GM21447 (cell line): ENCODE data around the gene TRIM54.
"Not testable (repeated sequence)": the region's sequence is repeated elsewhere in the genome, so short reads cannot be mapped to it uniquely, and the experiment has no call there.

Experiments
- ATAC-seq: cut with Tn5 transposase; IDR thresholded peaks from one replicate; pipeline ENCODE4 v1.9.1; 2021; ENCODE audit not compliant: unreplicated experiment

TRIM54 gene

DNA sequence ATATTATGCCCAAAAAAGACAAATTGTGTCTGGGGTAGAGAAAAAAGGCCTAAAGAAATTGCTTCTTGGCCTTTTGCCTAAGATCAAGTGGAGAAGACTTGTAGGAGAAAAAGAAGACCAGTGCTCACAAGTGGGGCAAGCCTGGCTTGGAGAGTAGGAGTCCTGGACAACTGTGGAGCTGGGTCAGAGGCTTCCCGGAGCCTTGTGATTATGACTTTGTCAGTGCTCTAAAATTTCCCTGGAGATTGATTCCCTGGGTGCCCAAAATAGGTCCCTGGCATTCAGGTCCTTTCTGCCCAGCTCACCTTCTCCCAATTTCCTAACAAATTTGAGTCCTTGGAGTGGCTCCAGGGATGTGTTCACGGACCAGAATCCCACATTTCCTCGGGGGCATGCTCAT, 787 bp upstream of the TRIM54 start:
- no peak for ATAC-seq

DNA sequence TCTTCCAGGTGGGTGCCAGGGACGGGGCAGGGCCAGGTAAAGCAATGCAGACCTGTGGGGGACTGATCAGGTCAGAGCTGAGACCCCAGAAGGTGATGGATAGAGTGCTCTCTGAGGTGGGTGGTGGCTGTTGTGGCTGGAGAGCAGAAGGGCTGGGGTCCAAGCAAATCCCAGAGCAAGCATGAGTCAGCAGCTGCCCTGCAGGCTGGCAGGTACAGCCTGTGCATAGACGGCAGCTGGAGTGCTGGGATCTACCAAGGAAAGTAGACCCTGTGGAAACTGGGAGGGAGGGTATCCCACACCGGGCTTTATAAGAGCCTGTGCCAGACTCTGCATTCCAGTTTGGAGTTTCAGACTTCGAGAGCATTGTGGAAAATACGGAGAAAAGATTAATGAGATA, 663 bp downstream of the TRIM54 start:
- no peak for ATAC-seq

GRCh38 chr2:27284996-27285395, 2.8 kb downstream of the TRIM54 start:
- ATAC-seq: no peak

- ATAC-seq: no peak
These were observed 3.3 kb downstream of the TRIM54 start for GRCh38 chr2:27285481-27285880.

DNA sequence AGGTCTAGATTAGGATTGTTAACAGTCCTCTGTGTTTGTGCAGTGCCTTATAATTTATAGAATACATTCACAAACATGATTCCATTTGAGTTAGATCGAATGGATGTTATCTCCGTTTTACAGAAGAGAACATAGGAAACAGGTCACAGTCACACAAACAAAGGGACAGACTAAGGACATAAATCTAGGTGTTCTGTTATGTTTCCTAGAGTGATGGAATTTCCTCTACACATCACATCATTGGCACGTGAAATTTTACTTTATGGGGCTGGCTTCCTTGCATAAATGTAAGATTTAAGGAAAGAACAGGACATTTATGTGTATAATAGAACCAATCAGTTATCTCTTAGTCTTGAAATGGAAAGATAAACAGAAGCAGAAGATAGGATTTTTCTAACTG, 6.4 kb downstream of the TRIM54 start:
- no peak for ATAC-seq

DNA sequence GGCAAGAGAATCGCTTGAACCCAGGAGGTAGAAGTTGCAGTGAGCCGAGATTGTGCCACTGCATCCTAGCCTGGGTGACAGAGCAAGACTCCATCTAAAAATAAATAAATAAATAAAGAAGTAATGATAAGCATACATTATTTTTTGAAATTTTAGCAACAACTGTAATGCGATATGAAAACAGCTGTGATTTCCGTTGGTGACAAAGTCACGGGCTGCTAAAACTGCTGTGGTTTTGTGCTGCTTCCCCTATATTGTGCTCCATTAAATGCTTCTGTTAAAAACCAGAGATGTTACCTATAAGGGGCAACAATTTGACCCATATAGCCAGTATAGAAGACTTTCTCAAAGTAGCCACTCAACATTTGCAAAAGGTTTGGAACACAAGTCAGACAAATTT, 8.3 kb downstream of the TRIM54 start:
- ATAC-seq: no peak

GRCh38 chr2:27291865-27292264, 9.6 kb downstream of the TRIM54 start:
- ATAC-seq: no peak

GRCh38 chr2:27294928-27295327, 12.7 kb downstream of the TRIM54 start:
- no peak for ATAC-seq

DNA sequence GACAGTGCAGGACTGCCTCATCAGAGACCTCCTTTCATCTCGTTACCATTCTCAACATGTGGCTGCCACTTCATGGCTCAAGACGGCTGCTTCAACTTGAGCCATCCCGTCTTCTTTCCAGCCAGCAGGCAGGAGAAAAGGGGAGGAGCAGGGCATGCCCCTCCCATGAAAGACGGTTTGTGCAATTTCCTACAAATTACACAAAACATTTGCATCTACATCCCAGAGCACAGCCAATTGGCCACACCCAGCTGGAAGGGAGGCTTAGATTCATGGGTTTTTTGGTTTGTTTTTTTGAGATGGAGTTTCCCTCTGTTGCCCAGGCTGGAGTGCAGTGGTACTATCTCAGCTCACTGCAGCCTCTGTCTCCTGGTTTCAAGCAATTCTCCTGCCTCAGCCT, 14.3 kb downstream of the TRIM54 start:
- ATAC-seq: no peak

DNA sequence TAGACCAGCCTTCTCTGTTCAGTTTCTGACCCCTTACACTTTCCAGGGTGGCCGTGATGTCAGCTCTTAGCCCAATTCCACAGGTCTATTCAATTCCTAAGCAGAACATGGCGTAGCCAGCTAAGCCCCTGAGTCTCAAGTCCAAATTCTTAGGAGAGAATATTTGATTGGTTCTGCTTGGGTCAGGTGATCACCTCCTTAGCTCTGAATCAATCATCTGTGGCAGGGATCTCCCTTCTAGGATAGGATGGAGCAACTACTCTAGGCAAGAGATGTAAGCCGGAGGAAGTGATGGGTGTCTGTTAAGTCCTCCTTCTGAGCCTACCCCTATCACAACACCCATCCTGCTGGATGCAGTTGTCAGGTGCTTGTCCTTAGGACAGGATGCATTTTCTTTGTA, 15.0 kb downstream of the TRIM54 start:
- ATAC-seq: no peak

- no peak for ATAC-seq
These were observed 16.3 kb downstream of the TRIM54 start for GRCh38 chr2:27298391-27299080.

GRCh38 chr2:27300606-27301005, 18.4 kb downstream of the TRIM54 start:
- ATAC-seq: not testable (repeated sequence)

DNA sequence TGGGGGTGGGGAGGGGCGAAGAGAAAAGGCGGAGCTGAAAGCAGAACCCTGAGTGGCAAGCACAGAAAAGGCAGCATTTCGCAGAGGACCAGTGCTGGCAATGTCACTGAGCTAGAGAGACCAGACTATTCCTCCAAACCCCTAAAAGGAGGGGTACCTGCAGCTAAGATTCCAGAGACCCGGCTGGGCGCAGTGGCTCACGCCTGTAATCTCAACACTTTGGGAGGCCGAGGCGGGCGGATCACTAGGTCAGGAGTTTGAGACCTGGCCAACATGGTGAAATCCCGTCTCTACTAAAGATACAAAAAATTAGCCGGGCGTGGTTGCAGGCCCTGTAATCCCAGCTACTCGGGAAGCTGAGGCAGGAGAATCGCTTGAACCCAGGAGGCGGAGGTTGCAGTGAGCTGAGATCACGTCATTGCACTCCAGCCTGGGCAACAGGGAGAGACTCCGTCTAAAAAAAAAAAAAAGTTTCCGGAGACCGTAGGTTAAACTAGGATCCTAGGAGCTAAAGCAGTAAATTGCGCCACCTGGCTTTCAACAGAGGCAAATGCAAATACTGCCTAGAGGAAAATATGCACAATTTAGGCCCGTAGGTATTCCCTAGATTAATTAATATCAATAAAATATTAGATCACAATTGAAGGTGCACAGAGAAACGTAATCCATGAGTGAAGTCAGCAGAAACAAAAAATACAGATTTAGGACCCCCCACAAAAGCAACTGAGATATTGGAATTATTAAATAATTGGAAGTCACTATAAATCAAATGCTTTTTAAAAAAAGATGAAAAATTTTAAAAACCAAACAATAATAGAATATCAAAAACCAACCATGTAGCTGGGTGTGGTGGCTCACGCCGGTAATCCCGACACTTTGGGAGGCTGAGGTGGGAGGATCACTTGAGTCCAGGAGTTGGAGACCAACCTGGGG, 21.1 kb downstream of the TRIM54 start:
- ATAC-seq: no peak

DNA sequence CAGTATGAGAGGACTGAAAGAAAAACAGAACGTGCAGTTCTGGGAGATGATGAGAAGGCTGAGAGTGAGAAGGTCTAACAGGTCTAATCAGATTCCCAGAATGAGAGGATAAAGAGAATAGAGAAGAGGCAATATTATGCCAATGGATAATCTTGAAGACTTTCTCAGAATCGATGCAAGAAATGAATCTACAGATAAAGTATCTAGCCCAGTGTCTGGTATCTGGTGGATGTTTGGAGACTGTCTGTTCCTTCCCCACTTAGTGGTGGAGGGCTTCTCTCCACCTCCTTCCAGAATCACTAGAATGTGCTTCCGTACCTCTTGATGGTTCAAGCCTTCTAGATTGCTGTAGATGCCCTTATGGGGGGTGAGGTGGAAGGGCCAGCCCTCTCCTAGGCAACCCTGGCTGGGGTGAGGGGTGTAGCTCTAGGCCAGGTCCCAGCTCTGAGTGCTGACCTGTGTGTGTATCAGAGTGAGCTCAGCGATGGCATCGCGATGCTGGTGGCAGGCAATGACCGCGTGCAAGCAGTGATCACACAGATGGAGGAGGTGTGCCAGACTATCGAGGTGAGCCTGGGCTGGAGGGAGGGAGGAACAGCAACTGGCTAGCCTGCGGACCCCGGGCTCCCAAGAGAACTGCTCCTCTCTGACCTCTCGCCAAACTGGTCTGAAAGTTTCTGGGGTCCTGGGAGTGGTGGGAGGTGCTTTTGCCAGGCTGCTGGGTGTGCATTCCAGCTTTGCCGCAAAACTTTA, 22.4 kb downstream of the TRIM54 start:
- ATAC-seq: no peak

DNA sequence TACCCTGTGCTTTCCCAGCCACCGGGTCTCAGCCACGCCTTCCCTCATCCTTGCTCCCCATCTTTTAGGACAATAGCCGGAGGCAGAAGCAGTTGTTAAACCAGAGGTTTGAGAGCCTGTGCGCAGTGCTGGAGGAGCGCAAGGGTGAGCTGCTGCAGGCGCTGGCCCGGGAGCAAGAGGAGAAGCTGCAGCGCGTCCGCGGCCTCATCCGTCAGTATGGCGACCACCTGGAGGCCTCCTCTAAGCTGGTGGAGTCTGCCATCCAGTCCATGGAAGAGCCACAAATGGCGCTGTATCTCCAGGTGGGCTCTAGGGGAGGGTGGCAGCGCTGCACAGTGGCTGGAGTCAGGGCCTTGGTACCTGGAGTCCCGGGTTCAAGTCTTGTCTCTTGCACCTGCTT, 23.3 kb downstream of the TRIM54 start:
- ATAC-seq: no peak

DNA sequence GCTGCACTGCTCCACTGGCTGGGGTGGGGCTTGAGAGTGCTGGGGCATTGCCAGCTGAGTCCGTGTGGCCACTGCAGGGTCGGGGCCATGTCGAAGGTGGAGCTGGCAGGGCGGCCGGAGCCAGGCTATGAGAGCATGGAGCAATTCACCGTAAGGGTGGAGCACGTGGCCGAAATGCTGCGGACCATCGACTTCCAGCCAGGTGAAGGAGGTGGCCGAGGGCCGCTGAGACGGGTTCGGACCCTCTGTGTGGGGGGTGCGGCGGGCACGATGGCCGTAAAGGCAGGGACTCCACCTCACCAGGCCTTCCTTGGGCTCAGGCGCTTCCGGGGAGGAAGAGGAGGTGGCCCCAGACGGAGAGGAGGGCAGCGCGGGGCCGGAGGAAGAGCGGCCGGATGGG, 23.9 kb downstream of the TRIM54 start:
- ATAC-seq: no peak

DNA sequence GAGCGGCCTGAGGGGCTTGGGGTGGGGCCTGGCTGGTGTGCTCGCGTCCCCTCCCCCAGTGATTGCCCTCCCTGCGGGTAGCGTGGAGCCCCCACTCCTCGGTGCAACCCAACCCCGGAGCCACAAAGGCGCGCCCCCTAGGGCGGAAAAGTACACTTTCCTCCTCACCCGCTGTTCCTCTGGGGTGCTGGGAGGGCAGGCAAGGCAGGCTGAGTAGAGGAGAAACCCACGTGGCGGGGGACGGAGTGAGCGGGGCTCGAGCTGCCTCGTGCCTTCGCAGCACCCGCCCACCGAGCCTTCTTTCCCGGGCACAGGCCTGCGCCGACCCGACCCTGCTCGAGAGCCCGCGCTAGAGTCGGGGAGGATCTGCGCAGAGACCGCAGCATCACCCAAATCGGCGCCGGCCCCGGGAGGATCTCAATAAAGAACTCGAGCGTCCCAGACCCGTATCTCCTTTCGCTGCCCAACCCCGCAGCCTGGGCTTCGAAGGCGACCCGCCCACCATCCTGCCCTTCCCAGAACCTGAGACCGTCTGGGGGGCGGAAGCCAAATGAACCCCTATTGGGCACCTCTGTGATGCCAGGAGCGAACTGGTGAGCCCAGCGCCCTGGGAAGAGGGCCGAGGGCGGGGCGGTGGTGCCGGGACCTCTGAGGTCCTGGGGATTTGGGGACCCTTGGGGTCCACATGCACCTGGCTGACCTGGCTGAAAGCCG, 24.5 kb downstream of the TRIM54 start:
- ATAC-seq: no peak

GRCh38 chr2:27307287-27307544, 25.0 kb downstream of the TRIM54 start:
- ATAC-seq: no peak

DNA sequence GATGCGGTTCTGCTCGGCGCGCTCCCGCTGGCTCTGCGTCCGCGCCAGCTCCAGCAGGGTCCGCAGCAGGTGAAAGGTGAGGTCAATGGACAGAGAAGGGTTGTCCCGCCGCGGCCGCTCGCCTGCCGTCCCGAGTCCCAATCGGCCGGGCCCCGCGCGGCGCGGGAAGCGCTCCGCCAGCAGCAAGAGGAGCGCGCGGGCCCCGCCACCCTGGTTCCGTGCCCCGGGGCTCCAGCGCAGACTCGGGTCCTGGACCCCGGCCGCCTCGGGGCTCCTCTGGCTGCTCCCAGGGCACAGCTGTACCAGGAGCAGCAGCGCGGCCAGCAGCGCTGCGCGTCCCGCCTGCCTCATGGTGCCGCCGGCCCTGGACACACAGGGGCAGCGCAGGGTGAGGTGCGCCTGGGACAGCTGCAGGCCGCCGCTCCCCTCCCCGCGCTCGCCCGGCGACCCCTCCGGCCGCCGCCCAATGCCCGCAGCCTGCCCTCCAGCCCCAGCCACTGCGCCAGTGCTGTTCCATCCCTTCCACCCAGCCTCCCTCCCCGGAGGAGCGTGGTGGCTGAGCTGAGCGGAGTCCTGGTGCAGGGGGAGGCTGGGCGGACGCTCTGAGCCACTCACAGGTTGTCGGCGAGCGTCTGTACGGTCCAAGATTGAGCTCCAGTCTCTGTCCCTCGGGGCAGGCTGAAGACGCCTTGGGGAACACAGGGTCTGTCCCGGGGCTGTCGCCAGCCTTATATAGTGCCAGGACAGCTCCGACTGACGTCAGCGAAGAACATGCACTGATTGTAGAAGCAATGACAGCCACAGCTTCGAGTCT, 25.5 kb downstream of the TRIM54 start:
- ATAC-seq: no peak

GRCh38 chr2:27308359-27308881, 26.2 kb downstream of the TRIM54 start, which contains the start of gene UCN:
Gene UCN, minus strand, starts transcription at chr2:27308445. Its CDS starts 550 bp downstream, at chr2:27307895.
- ATAC-seq: no peak
